Measurements from ENCODE around the gene RPL12.

RPL12 gene

GRCh38 chr9:127450830-127451607 is at the start of gene RPL12, which contains the start of gene LRSAM1:
RPL12 (minus strand) TSS chr9:127451406; CDS start chr9:127451317, 89 bp downstream.
LRSAM1 (plus strand) TSS chr9:127451510; CDS start chr9:127454528, 3,018 bp downstream.
- FAIRE-seq: no peak
- peak; percentile 92 for DNase-seq (ENCODE audit: insufficient read length, low spot score)

GRCh38 chr9:127500862-127501261 is 49.7 kb upstream of the RPL12 start:
- TF ChIP-seq CTCF (IDR thresholded peaks at IDR 0.05; ENCODE audit: insufficient read depth, missing control alignments): no peak
- no peak for DNase-seq (ENCODE audit: insufficient read length, low spot score)
- FAIRE-seq: no peak

More at GRCh38 chr9:127450830-127451607, at the start of gene RPL12, which contains the start of gene LRSAM1:
- TF ChIP-seq CTCF (IDR thresholded peaks at IDR 0.05; ENCODE audit: insufficient read depth, missing control alignments): no peak

GRCh38 chr9:127500399-127500798 is 49.2 kb upstream of the RPL12 start:
- no peak for TF ChIP-seq CTCF (IDR thresholded peaks at IDR 0.05; ENCODE audit: insufficient read depth, missing control alignments)
- no peak for FAIRE-seq
- DNase-seq (ENCODE audit: insufficient read length, low spot score): no peak

- FAIRE-seq (no peak), DNase-seq (ENCODE audit: insufficient read length, low spot score) (no peak)
- no peak for TF ChIP-seq CTCF (IDR thresholded peaks at IDR 0.05; ENCODE audit: insufficient read depth, missing control alignments)
Observed at GRCh38 chr9:127498298-127498697, 47.1 kb upstream of the RPL12 start.

- DNase-seq (ENCODE audit: insufficient read length, low spot score) (no peak), FAIRE-seq (no peak)
- TF ChIP-seq CTCF (IDR thresholded peaks at IDR 0.05; ENCODE audit: insufficient read depth, missing control alignments): no peak
Observed at GRCh38 chr9:127497656-127498290, 46.6 kb upstream of the RPL12 start.

- FAIRE-seq (no peak), DNase-seq (ENCODE audit: insufficient read length, low spot score) (no peak)
- TF ChIP-seq CTCF (IDR thresholded peaks at IDR 0.05; ENCODE audit: insufficient read depth, missing control alignments): no peak
Observed at GRCh38 chr9:127496974-127497373, 45.8 kb upstream of the RPL12 start.

Measured in D721Med (cell line).